Neural cell (in vitro differentiated cells): ENCODE results near the gene KIRREL3.

Experiments used
- EP300 ChIP-seq: fragments of 450-650 bp; conservative IDR thresholded peaks from 2 replicates; pipeline ENCODE4 v1.6.1; 2014; ENCODE audit warnings: antibody characterized with exemption, mild to moderate bottlenecking, moderate library complexity; ENCODE audit not compliant: poor library complexity, severe bottlenecking
- EZH2 ChIP-seq: fragments of 200-600, 300-800 bp; shearing (Covaris generic), sonication (generic); IDR thresholded peaks from 2 replicates; pipeline ENCODE4 v1.6.1; 2014; ENCODE audit warnings: antibody characterized with exemption, low read length, borderline replicate concordance, mild to moderate bottlenecking; ENCODE audit not compliant: insufficient read depth, poor library complexity, severe bottlenecking
- MXI1 ChIP-seq: fragments of 450-650 bp; conservative IDR thresholded peaks from 2 replicates; pipeline ENCODE4 v1.6.1; 2014; ENCODE audit warnings: antibody characterized with exemption, mild to moderate bottlenecking; ENCODE audit not compliant: poor library complexity, severe bottlenecking
- POLR2AphosphoS5 ChIP-seq: IDR thresholded peaks from 2 replicates; pipeline ENCODE4 v1.6.1; 2012
- RAD21 ChIP-seq: fragments of 450-650 bp; conservative IDR thresholded peaks from 2 replicates; pipeline ENCODE4 v1.6.1; 2014; ENCODE audit warnings: antibody characterized with exemption, mild to moderate bottlenecking, moderate library complexity
- SMC3 ChIP-seq: fragments of 450-650 bp; conservative IDR thresholded peaks from 2 replicates; pipeline ENCODE4 v1.6.1; 2014; ENCODE audit warnings: antibody characterized with exemption, mild to moderate bottlenecking, moderate library complexity; ENCODE audit not compliant: poor library complexity
- TAF1 ChIP-seq: IDR thresholded peaks from 2 replicates; pipeline ENCODE4 v1.6.1; 2012; ENCODE audit warnings: low read depth
- TF ChIP-seq, protein P1 (sequence below): fragments of 450-650 bp; IDR thresholded peaks from 2 replicates; pipeline ENCODE4 v1.5.1; 2014; ENCODE audit warnings: antibody characterized with exemption, mild to moderate bottlenecking, moderate library complexity; ENCODE audit not compliant: poor library complexity, severe bottlenecking
- TF ChIP-seq, protein P2 (sequence below): IDR thresholded peaks from 2 replicates; pipeline ENCODE4 v1.6.1; 2012; ENCODE audit warnings: borderline replicate concordance

DNA sequence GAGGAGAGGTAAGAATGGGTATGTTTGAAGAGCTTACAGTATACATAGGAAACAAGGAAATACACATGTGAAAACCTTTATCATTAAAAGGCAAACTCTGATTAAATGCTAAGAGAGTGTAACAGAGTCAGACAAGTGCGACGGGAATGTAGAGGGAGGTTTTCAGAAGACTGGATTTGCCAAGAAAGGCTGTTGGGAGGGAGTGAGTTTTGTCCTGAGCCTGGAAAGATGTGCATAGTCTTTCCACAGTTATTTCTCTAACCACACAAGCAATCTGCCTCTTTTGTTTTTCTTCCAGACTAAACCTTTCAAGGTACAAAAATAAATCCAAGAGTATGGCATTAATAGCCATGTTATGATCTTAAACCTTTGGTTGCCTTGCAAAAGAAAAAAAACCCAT is 170.9 kb downstream of the KIRREL3 start:
- TF ChIP-seq EZH2 (no peak), TAF1 (no peak), RAD21 (no peak), POLR2AphosphoS5 (no peak), MXI1 (no peak), EP300 (no peak), SMC3 (no peak)
- TF ChIP-seq, protein P1, sequence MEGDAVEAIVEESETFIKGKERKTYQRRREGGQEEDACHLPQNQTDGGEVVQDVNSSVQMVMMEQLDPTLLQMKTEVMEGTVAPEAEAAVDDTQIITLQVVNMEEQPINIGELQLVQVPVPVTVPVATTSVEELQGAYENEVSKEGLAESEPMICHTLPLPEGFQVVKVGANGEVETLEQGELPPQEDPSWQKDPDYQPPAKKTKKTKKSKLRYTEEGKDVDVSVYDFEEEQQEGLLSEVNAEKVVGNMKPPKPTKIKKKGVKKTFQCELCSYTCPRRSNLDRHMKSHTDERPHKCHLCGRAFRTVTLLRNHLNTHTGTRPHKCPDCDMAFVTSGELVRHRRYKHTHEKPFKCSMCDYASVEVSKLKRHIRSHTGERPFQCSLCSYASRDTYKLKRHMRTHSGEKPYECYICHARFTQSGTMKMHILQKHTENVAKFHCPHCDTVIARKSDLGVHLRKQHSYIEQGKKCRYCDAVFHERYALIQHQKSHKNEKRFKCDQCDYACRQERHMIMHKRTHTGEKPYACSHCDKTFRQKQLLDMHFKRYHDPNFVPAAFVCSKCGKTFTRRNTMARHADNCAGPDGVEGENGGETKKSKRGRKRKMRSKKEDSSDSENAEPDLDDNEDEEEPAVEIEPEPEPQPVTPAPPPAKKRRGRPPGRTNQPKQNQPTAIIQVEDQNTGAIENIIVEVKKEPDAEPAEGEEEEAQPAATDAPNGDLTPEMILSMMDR = no peak
- TF ChIP-seq, protein P2, sequence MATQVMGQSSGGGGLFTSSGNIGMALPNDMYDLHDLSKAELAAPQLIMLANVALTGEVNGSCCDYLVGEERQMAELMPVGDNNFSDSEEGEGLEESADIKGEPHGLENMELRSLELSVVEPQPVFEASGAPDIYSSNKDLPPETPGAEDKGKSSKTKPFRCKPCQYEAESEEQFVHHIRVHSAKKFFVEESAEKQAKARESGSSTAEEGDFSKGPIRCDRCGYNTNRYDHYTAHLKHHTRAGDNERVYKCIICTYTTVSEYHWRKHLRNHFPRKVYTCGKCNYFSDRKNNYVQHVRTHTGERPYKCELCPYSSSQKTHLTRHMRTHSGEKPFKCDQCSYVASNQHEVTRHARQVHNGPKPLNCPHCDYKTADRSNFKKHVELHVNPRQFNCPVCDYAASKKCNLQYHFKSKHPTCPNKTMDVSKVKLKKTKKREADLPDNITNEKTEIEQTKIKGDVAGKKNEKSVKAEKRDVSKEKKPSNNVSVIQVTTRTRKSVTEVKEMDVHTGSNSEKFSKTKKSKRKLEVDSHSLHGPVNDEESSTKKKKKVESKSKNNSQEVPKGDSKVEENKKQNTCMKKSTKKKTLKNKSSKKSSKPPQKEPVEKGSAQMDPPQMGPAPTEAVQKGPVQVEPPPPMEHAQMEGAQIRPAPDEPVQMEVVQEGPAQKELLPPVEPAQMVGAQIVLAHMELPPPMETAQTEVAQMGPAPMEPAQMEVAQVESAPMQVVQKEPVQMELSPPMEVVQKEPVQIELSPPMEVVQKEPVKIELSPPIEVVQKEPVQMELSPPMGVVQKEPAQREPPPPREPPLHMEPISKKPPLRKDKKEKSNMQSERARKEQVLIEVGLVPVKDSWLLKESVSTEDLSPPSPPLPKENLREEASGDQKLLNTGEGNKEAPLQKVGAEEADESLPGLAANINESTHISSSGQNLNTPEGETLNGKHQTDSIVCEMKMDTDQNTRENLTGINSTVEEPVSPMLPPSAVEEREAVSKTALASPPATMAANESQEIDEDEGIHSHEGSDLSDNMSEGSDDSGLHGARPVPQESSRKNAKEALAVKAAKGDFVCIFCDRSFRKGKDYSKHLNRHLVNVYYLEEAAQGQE = no peak
